MCF 10A (cell line): ENCODE results near the gene NFASC. TPM values are rescaled to one million over a fixed set of nuclear protein-coding genes. Genes with fewer than 3 reads are reported as not detected.

ENCODE experiments used
- BruUV-seq: library from RNA; stranded (reverse); fragments of 400-500 nt; replicated peaks from 2 replicates; lab custom pipeline; 2021; lab: Mats Ljungman, UMichigan
- CTCF ChIA-PET: fragments of 300-600 bp; sonication (Branson Sonifier 250); formaldehyde crosslinking; extraction: SDS; loops from one replicate; lab custom pipeline; 2021; ENCODE audit warnings: antibody characterized with exemption, inconsistent platforms; lab: Yijun Ruan, JAX
- POLR2A ChIA-PET: fragments of 300-600, 350-650 bp; sonication (Branson Sonifier 250); formaldehyde crosslinking; extraction: SDS; loops from one replicate; lab custom pipeline; 2020; ENCODE audit warnings: antibody characterized with exemption, inconsistent platforms; lab: Yijun Ruan, JAX
- DNase-seq: peaks from one replicate; pipeline ENCODE4 v3.0.0-alpha.2; 2018; ENCODE audit not compliant: unreplicated experiment
- H3K27ac Mint-ChIP-seq: one replicate; pipeline ENCODE4 v1.8.0; 2022; ENCODE audit warnings: mild to moderate bottlenecking, low read depth, mixed read lengths; ENCODE audit not compliant: unreplicated experiment
- H3K27me3 Mint-ChIP-seq: one replicate; pipeline ENCODE4 v1.8.0; 2022; ENCODE audit warnings: mixed read lengths; ENCODE audit not compliant: insufficient read depth, unreplicated experiment
- H3K36me3 Mint-ChIP-seq: one replicate; pipeline ENCODE4 v1.8.0; 2022; ENCODE audit warnings: mild to moderate bottlenecking, moderate library complexity, mixed read lengths; ENCODE audit not compliant: insufficient read depth, unreplicated experiment
- H3K4me1 Mint-ChIP-seq: one replicate; pipeline ENCODE4 v1.8.0; 2022; ENCODE audit warnings: mixed read lengths; ENCODE audit not compliant: insufficient read depth, unreplicated experiment
- H3K4me3 Mint-ChIP-seq: one replicate; pipeline ENCODE4 v1.8.0; 2022; ENCODE audit warnings: mild to moderate bottlenecking, moderate library complexity, mixed read lengths; ENCODE audit not compliant: unreplicated experiment
- H3K9me3 Mint-ChIP-seq: one replicate; pipeline ENCODE4 v1.8.0; 2022; ENCODE audit warnings: mixed read lengths; ENCODE audit not compliant: unreplicated experiment
- CTCF ChIP-seq: fragments of 200-600 bp; IDR thresholded peaks from one replicate; pipeline ENCODE4 v1.8.0; 2022; ENCODE audit warnings: antibody characterized with exemption, mild to moderate bottlenecking; ENCODE audit not compliant: unreplicated experiment
- intact Hi-C: fragments of 100-400 bp; cut with micrococcal nuclease; formaldehyde crosslinking; loops from 2 replicates; pipeline ENCODE4 v1.14.1; 2022
- total RNA-seq: library from RNA; stranded (reverse); gene quantifications from 2 replicates; pipeline ENCODE4 v1.2.3, GENCODE V29; 2022

NFASC gene
- total RNA-seq, 1 experiment from 2014 or later, result 0.98 TPM

- DNase-seq, result no peak
- Mint-ChIP-seq H3K36me3 (no peaks in the 10 kb centered on the region), H3K4me1 (no peaks in the 10 kb centered on the region), H3K27ac (no peak overlapping the region), H3K27me3 (peaks cover 12% of the 10 kb centered on the region), H3K9me3 (no peaks in the 10 kb centered on the region), H3K4me3 (no peak overlapping the region)
- ChIA-PET POLR2A (interaction anchor here (0.6 to 1.0 kb wide), 2 partner anchors 126 to 184 kb away, joined by 3 to 4 read pairs; no protein-coding TSS in a partner anchor), CTCF (interaction anchor here (0.6 to 9.4 kb wide), 6 partner anchors 10 to 388 kb away, joined by 3 to 165 read pairs (median 4); no protein-coding TSS in a partner anchor)
- no peak for TF ChIP-seq CTCF
- intact Hi-C loops, result no loop called here
- BruUV-seq, result no TSS peak
These were observed 67.2 kb downstream of the NFASC start for GRCh38 chr1:204937901-204938300.

- H3K4me1 Mint-ChIP-seq, result no peaks in the 10 kb centered on the region
- peaks cover 12% of the 10 kb centered on the region for H3K27me3 Mint-ChIP-seq
- no peaks in the 10 kb centered on the region for H3K9me3 Mint-ChIP-seq
- CTCF ChIA-PET, result interaction anchor here (0.6 to 9.4 kb wide), 22 partner anchors 9 to 456 kb away, joined by 3 to 165 read pairs (median 7); no protein-coding TSS in a partner anchor
- no peak overlapping the region for H3K4me3 Mint-ChIP-seq
- POLR2A ChIA-PET, result interaction anchor here (0.7 kb wide), 1 partner anchor 326 kb away, joined by 3 read pairs; no protein-coding TSS in a partner anchor
- no peak overlapping the region for H3K27ac Mint-ChIP-seq
- no TSS peak for BruUV-seq
- DNase-seq, result peak; percentile 25
- TF ChIP-seq CTCF, result no peak
- no peaks in the 10 kb centered on the region for H3K36me3 Mint-ChIP-seq
- intact Hi-C loops, result no loop called here
These were observed 69.9 kb downstream of the NFASC start for GRCh38 chr1:204940591-204940990.

- intact Hi-C loops, result loop anchor here (1.0 kb wide), 3 partner anchors 55 to 133 kb away; no protein-coding TSS in a partner anchor
- BruUV-seq, result no TSS peak
- Mint-ChIP-seq H3K4me1 (no peaks in the 10 kb centered on the region), H3K27me3 (peaks cover 10% of the 10 kb centered on the region), H3K4me3 (no peak overlapping the region), H3K36me3 (no peaks in the 10 kb centered on the region), H3K9me3 (no peaks in the 10 kb centered on the region), H3K27ac (no peak overlapping the region)
- ChIA-PET CTCF (interaction anchor here (0.6 to 9.4 kb wide), 59 partner anchors 11 to 1336 kb away, joined by 3 to 165 read pairs (median 4); partner anchors contain the start of gene GOLT1A), POLR2A (interaction anchor here (0.7 to 1.4 kb wide), 4 partner anchors 16 to 327 kb away, joined by 3 to 5 read pairs (median 4); no protein-coding TSS in a partner anchor)
- peak; percentile 95 for TF ChIP-seq CTCF
- peak; percentile 82 for DNase-seq
These were observed 71.0 kb downstream of the NFASC start for GRCh38 chr1:204941421-204942338.

GRCh38 chr1:204943495-204943894, 72.8 kb downstream of the NFASC start:
- H3K27ac Mint-ChIP-seq, result no peak overlapping the region
- no peaks in the 10 kb centered on the region for H3K36me3 Mint-ChIP-seq
- H3K9me3 Mint-ChIP-seq, result no peaks in the 10 kb centered on the region
- no peak for TF ChIP-seq CTCF
- no peaks in the 10 kb centered on the region for H3K4me1 Mint-ChIP-seq
- BruUV-seq, result no TSS peak
- POLR2A ChIA-PET, result interaction anchor here (0.9 kb wide), 1 partner anchor 136 kb away, joined by 3 read pairs; no protein-coding TSS in a partner anchor
- CTCF ChIA-PET, result interaction anchor here (0.6 to 9.4 kb wide), 10 partner anchors 12 to 734 kb away, joined by 3 to 165 read pairs (median 5); no protein-coding TSS in a partner anchor
- peaks cover 13% of the 10 kb centered on the region for H3K27me3 Mint-ChIP-seq
- no peak overlapping the region for H3K4me3 Mint-ChIP-seq
- intact Hi-C loops, result no loop called here
- no peak for DNase-seq
